Lower leg skin (tissue), 4 donors: ENCODE results near the gene FAM83G. TPM values are rescaled to one million over a fixed set of nuclear protein-coding genes. Genes with fewer than 3 reads are reported as not detected.
A peak's percentile ranks its signal among the peaks of the same experiment; 100 is the strongest.

Source experiments
- DNase-seq, 2 donors: peaks; one replicate each; pipeline ENCODE4 v3.0.0-alpha.2; 2019; ENCODE audit warnings: low spot score in 2 of 2
- H3K4me3 ChIP-seq: fragments of 200-600 bp; sonication (generic); 2 replicates; pipeline ENCODE4 v1.5.1; 2017; ENCODE audit warnings: mild to moderate bottlenecking, low read depth; ENCODE audit not compliant: poor library complexity, severe bottlenecking
- POLR2A ChIP-seq, 2 donors: fragments of 450-650 bp; IDR thresholded peaks; one replicate each; pipeline ENCODE4 v1.6.1; 2016 to 2017; ENCODE audit warnings: antibody characterized with exemption in 2 of 2, mild to moderate bottlenecking in 1 of 2, moderate library complexity in 1 of 2
- WGBS, 2 donors: methylation state at CpG; one replicate each; pipeline ENCODE4 v1.1.5; 2018; 5-methylcytosine and 5-hydroxymethylcytosine counted together
- intact Hi-C: fragments of 100-400 bp; cut with DNase I; formaldehyde crosslinking; loops from one replicate; pipeline ENCODE4 v1.15.0; 2023; ENCODE audit warnings: low total_unique reads
- total RNA-seq, 4 donors: library from RNA; depleted of rRNA; stranded (reverse); fragments of >200 nt; gene quantifications; one replicate each; pipeline ENCODE4 v1.1.0, GENCODE V29; 2016
- TF ChIP-seq, protein P1 (sequence below), 3 donors: fragments of 450-650 bp; IDR thresholded peaks; one replicate each; pipeline ENCODE4 v1.5.1; 2016; ENCODE audit warnings: antibody characterized with exemption in 3 of 3, mild to moderate bottlenecking in 3 of 3, moderate library complexity in 2 of 3

The FAM83G gene
- total RNA-seq, 4 donors from 2014 or later = 131 to 298 (median 190) TPM

DNA sequence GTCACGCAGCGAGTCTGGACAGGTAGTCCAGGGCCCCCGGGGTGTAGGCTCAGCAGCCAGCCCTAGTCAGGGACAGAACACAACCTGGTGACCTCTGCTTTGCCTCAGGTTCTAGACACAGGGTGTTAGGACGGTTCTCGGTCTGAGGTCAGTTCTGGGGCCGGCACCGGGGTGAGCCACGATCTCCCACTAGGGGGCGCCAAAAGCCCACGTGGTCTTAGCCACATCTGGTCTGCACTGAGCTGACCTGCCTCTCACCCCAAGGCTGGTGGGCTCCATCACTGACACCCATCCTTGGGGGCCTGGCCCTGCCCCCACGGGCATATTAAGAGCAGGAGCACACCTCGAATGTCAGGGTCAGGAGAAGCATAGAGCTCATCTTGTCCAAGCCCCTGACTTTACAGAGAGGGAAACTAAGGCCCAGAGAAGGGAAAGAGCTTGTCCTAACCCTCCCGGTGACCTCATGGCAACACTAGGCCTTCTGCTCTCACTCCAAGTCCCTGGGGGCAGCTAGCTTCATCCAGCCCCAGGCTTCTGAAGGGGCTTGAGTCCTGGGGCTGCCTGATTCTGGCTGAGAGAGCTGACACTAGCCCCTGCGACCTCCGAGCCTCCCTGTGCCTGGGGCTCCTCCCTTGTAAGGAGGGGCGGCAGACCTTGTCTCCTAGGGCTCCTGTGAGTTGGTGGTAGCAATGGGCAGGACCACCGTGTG, 43.6 kb downstream of the FAM83G start:
- 36 to 39% methylated on average over 15 to 17 of the region's 17 CpGs for WGBS, 2 donors
- TF ChIP-seq, protein P1, sequence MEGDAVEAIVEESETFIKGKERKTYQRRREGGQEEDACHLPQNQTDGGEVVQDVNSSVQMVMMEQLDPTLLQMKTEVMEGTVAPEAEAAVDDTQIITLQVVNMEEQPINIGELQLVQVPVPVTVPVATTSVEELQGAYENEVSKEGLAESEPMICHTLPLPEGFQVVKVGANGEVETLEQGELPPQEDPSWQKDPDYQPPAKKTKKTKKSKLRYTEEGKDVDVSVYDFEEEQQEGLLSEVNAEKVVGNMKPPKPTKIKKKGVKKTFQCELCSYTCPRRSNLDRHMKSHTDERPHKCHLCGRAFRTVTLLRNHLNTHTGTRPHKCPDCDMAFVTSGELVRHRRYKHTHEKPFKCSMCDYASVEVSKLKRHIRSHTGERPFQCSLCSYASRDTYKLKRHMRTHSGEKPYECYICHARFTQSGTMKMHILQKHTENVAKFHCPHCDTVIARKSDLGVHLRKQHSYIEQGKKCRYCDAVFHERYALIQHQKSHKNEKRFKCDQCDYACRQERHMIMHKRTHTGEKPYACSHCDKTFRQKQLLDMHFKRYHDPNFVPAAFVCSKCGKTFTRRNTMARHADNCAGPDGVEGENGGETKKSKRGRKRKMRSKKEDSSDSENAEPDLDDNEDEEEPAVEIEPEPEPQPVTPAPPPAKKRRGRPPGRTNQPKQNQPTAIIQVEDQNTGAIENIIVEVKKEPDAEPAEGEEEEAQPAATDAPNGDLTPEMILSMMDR (IDR thresholded peaks at IDR 0.05) = peak in 1 of 3 donors; percentile 48
- no peak for TF ChIP-seq POLR2A (IDR thresholded peaks at IDR 0.05)
- DNase-seq = peak; percentile 72 to 96
- no peak overlapping the region for H3K4me3 ChIP-seq
- intact Hi-C loops = no loop called here

DNA sequence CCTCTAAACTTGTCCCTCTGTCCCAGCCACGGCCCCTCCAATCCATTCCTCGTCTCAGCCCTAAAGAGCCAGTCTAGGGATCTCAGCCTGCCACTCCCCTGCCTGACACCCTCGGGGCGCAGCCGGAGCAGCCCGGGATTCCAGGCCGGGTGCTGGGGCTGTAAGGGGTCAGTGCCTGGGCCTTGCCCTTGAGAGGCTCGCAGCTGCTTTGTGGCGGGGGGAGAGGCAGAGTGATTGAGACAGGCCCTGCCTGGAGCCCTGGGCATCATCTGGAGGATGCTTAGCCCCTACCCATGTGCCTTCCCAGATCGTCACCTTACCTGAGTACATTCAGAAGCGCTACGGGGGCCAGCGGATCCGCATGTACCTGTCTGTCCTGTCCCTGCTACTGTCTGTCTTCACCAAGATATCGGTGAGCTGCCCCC, 44.3 kb downstream of the FAM83G start:
- TF ChIP-seq POLR2A (IDR thresholded peaks at IDR 0.05) = no peak
- TF ChIP-seq, protein P1 (IDR thresholded peaks at IDR 0.05) = no peak
- intact Hi-C loops = no loop called here
- WGBS, 2 donors = 82 to 86% methylated on average over 15 of the region's 15 CpGs

DNA sequence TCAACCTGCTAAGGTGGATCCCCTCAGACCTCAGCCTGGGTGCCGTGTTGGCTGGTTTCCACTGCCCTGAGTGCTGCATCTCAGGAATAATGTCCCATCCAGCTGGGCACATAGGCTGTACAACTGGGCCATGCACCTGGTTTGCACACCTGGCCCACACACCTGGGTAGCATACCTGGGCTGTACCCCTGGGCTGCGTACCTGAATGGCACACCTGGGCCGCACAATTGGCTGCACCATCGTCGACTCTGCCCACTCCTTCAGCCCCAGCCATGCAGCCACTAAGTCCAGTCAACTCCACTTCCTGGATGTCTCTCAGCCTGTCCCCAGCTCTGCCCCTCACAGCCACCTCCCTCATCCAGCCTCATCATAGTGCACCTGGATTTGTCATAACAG, 44.7 kb downstream of the FAM83G start:
- TF ChIP-seq, protein P1 (IDR thresholded peaks at IDR 0.05) = no peak
- H3K4me3 ChIP-seq = no peak overlapping the region
- intact Hi-C loops = no loop called here
- WGBS, 2 donors = 90 to 94% methylated on average over 5 of the region's 5 CpGs
- no peak for DNase-seq

More for the DNA sequence above, 44.3 kb downstream of the FAM83G start:
- no peak for DNase-seq
- H3K4me3 ChIP-seq = no peak overlapping the region

DNA sequence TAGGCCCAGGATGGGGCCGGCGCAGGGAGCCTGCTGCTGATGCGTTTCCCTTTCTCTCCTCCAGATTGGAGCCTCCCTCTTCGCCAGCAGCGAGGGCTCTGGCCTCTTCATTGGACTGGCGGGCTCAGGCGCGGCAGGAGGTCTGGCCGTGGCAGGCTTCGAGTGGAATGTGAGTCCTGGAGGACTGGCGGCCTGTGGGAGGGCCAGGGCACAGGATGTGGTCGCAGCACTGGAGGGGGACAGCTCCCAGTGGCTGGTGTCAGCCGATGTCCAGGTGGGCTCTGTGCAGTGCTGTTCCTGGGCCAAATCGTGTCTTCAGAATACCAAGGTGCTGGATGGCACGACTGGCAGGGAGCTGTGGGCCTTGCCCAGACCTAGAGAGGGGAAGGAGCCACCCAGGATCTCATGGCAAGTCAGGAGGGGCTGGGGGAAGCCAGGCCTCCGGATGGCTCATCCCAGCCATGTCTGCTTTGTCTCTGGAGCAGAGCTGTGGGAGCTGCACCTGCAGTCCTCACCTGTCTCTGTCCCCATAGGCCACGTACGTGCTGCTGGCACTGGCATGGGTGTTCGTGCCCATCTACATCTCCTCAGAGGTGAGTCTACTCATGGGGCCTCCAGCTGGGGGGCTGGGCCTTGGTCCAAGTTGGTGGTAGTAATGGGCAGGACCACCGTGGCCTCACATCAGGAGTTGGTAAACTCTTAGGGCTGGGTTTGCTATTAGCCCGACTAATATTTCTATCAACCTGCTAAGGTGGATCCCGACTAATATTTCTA, 45.3 kb downstream of the FAM83G start:
- intact Hi-C loops = no loop called here
- H3K4me3 ChIP-seq = no peak overlapping the region
- TF ChIP-seq, protein P1 (IDR thresholded peaks at IDR 0.05) = no peak
- no peak for TF ChIP-seq POLR2A (IDR thresholded peaks at IDR 0.05)
- 84 to 88% methylated on average over 17 to 22 of the region's 22 CpGs for WGBS, 2 donors
- no peak for DNase-seq

DNA sequence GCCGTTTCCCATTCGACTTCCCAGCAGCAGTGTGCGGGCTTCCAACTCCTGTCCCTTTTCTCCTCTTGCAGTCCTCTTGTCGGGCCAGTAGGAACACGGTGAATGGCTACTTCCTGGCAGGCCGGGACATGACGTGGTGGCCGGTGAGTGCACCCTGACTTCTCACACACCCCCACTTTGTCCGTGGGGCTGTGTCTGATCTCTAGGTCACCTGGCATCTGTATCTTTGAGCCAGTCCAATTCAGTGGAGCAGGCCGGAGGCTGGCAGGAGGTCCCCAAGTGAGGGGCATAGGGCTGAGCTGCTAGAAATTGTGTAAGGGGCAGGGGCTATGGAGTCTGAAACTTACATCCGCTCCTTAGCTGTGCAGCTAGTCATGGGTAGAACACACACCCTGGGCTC, 46.0 kb downstream of the FAM83G start:
- DNase-seq = no peak
- TF ChIP-seq, protein P1 (IDR thresholded peaks at IDR 0.05) = no peak
- TF ChIP-seq POLR2A (IDR thresholded peaks at IDR 0.05) = no peak
- H3K4me3 ChIP-seq = no peak overlapping the region
- 88 to 89% methylated on average over 11 of the region's 11 CpGs for WGBS, 2 donors
- intact Hi-C loops = no loop called here
